Gastrocnemius medialis (tissue), 4 donors: ENCODE results near the gene HINT2.

Source experiments
- POLR2A ChIP-seq, 2 donors: fragments of 450-650 bp; IDR thresholded peaks; one replicate each; pipeline ENCODE4 v1.6.1; 2017; ENCODE audit warnings: antibody characterized with exemption in 2 of 2, mild to moderate bottlenecking in 2 of 2, moderate library complexity in 2 of 2
- TF ChIP-seq, protein P1 (sequence below), 5 experiments: fragments of 450-650 bp in 3 of 5; fragments of 200-600 bp in 2 of 5; sonication (generic) in 2 of 5; IDR thresholded peaks in 4 of 5; conservative IDR thresholded peaks in 1 of 5; 1 replicate in 4 of 5; 2 replicates in 1 of 5; pipeline ENCODE4 v1.5.1; 2016 to 2019; ENCODE audit warnings: antibody characterized with exemption in 5 of 5, mild to moderate bottlenecking in 3 of 5, moderate library complexity in 3 of 5

DNA sequence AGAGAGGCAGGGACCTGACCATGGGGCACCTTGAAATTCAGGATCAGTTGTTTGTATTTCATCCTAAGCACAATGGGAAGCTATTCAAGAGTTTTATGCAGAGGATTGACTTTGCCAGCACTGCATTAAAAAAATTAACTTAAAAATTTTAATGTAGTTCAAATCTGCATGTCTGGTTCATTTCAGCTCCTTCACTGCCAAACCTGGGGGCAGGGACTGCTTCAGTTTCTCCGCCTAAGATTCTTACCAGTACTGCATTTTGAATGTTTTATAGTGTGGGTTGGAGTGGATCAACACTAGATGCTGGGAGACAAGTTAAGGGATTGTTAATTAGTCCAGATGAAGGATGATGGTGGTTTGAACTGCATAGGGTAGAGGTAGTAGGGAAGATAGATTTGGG is 45.1 kb downstream of the HINT2 start:
- TF ChIP-seq POLR2A (IDR thresholded peaks at IDR 0.05): no peak
- TF ChIP-seq, protein P1, sequence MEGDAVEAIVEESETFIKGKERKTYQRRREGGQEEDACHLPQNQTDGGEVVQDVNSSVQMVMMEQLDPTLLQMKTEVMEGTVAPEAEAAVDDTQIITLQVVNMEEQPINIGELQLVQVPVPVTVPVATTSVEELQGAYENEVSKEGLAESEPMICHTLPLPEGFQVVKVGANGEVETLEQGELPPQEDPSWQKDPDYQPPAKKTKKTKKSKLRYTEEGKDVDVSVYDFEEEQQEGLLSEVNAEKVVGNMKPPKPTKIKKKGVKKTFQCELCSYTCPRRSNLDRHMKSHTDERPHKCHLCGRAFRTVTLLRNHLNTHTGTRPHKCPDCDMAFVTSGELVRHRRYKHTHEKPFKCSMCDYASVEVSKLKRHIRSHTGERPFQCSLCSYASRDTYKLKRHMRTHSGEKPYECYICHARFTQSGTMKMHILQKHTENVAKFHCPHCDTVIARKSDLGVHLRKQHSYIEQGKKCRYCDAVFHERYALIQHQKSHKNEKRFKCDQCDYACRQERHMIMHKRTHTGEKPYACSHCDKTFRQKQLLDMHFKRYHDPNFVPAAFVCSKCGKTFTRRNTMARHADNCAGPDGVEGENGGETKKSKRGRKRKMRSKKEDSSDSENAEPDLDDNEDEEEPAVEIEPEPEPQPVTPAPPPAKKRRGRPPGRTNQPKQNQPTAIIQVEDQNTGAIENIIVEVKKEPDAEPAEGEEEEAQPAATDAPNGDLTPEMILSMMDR (IDR thresholded peaks at IDR 0.05 in 4 of 5, conservative IDR thresholded peaks at IDR 0.05 in 1 of 5): no peak
